ENCODE results near the gene CEP295NL.
A peak's percentile ranks its signal among the peaks of the same experiment; 100 is the strongest.

CEP295NL gene

GRCh38 chr17:78899361-78900260 is 3.4 kb downstream of the CEP295NL start:
- peak overlapping the region in 1 of 3 experiments; percentile 32 for H3K4me3 Mint-ChIP-seq
- H3K36me3 Mint-ChIP-seq (ENCODE audit: low read depth) = peaks cover 11% of the 10 kb centered on the region
- H3K4me1 Mint-ChIP-seq = peaks cover 54% of the 10 kb centered on the region
- peak overlapping the region in 2 of 3 experiments; percentile 39 to 55 for H3K27ac Mint-ChIP-seq
- H3K27me3 Mint-ChIP-seq (ENCODE audit: low read depth) = no peaks in the 10 kb centered on the region
- H3K9me3 Mint-ChIP-seq = no peaks in the 10 kb centered on the region
- TF ChIP-seq, protein P1, sequence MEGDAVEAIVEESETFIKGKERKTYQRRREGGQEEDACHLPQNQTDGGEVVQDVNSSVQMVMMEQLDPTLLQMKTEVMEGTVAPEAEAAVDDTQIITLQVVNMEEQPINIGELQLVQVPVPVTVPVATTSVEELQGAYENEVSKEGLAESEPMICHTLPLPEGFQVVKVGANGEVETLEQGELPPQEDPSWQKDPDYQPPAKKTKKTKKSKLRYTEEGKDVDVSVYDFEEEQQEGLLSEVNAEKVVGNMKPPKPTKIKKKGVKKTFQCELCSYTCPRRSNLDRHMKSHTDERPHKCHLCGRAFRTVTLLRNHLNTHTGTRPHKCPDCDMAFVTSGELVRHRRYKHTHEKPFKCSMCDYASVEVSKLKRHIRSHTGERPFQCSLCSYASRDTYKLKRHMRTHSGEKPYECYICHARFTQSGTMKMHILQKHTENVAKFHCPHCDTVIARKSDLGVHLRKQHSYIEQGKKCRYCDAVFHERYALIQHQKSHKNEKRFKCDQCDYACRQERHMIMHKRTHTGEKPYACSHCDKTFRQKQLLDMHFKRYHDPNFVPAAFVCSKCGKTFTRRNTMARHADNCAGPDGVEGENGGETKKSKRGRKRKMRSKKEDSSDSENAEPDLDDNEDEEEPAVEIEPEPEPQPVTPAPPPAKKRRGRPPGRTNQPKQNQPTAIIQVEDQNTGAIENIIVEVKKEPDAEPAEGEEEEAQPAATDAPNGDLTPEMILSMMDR (IDR thresholded peaks at IDR 0.05; ENCODE audit: unreplicated experiment in 3 of 3) = no peak

- peak overlapping the region in 1 of 3 experiments; percentile 32 for H3K4me3 Mint-ChIP-seq
- H3K27me3 Mint-ChIP-seq (ENCODE audit: low read depth) = no peaks in the 10 kb centered on the region
- TF ChIP-seq, protein P1 (IDR thresholded peaks at IDR 0.05; ENCODE audit: unreplicated experiment in 3 of 3) = no peak
- H3K4me1 Mint-ChIP-seq = peaks cover 56% of the 10 kb centered on the region
- peak overlapping the region in 1 of 3 experiments; percentile 55 for H3K27ac Mint-ChIP-seq
- H3K9me3 Mint-ChIP-seq = no peaks in the 10 kb centered on the region
- H3K36me3 Mint-ChIP-seq (ENCODE audit: low read depth) = peaks cover 11% of the 10 kb centered on the region
Observed at GRCh38 chr17:78898947-78899346, 4.1 kb downstream of the CEP295NL start.

- no peak overlapping the region for H3K27ac Mint-ChIP-seq
- peaks cover 1% of the 10 kb centered on the region for H3K27me3 Mint-ChIP-seq (ENCODE audit: low read depth)
- no peaks in the 10 kb centered on the region for H3K9me3 Mint-ChIP-seq
- H3K4me1 Mint-ChIP-seq = peaks cover 56% of the 10 kb centered on the region
- peaks cover 6% of the 10 kb centered on the region for H3K36me3 Mint-ChIP-seq (ENCODE audit: low read depth)
- H3K4me3 Mint-ChIP-seq = no peak overlapping the region
- TF ChIP-seq, protein P1 (IDR thresholded peaks at IDR 0.05; ENCODE audit: unreplicated experiment in 3 of 3) = no peak
Observed at GRCh38 chr17:78898075-78898836, 4.7 kb downstream of the CEP295NL start.

DNA sequence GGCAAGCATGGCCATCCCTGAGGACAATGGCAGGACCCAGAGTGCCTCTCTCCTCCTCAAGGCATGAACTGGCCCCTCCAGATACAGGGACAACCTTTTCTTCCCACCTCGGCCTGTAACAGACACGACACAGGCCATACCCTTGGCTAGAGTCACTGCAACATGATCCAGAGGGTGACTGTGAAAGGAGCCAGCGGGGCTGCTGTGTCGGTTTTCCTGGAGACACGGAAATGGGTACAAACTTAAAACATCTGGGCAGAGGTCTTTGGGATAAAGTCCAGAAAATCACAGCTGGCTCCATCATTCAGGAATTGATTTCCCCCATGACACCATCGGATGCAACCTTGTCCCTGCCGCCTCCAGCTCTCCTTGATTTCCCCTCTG is 5.3 kb downstream of the CEP295NL start:
- Mint-ChIP-seq H3K27ac (no peak overlapping the region), H3K4me1 (peaks cover 54% of the 10 kb centered on the region), H3K9me3 (no peaks in the 10 kb centered on the region), H3K4me3 (no peak overlapping the region), H3K36me3 (ENCODE audit: low read depth) (peaks cover 6% of the 10 kb centered on the region), H3K27me3 (ENCODE audit: low read depth) (peaks cover 6% of the 10 kb centered on the region)
- TF ChIP-seq, protein P1 (IDR thresholded peaks at IDR 0.05; ENCODE audit: unreplicated experiment in 3 of 3) = no peak

DNA sequence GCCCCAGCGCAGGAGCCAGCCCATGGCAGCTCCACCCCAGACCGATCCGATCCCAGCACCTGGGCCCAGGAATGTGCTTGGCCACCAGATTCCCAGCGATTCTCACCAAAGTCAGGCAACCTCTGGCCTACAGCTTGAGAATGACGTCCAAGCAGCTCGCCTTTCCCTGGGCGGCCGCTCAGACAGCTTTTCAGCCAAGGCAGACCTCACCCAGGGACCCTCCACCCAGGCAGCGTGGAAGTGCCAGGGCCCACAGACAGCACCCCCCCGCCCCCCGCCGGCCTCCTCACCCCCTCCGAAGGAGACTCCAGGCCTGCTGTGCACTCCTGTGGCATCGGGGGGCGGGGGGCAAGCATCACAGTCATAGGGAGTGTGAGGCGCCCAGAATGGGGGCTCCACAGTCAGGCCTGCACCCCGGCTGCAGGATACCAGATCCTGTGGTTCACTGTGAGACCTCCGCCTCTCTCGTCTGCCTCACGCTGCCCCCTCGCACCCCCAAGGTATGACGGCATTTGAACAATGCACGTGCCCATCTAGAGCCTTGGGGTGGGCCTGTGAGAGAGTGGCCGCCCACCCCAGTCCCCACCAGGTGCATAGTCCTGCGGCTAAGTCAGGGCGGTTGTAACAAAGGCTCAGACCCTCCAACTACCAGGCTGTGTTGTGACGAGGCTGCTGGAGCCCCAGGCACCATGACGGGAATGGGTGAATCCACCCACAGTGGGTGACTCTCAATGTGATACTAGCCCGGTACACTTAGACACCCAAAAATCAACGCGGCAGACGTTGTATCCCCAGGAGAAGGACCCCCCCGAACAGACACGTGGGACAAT is 6.0 kb downstream of the CEP295NL start:
- TF ChIP-seq, protein P1 (IDR thresholded peaks at IDR 0.05; ENCODE audit: unreplicated experiment in 3 of 3) = no peak
- Mint-ChIP-seq H3K36me3 (ENCODE audit: low read depth) (peaks cover 7% of the 10 kb centered on the region), H3K27me3 (ENCODE audit: low read depth) (peaks cover 6% of the 10 kb centered on the region), H3K4me1 (peaks cover 56% of the 10 kb centered on the region), H3K9me3 (no peaks in the 10 kb centered on the region), H3K4me3 (no peak overlapping the region), H3K27ac (no peak overlapping the region)
